Kidney (tissue), 14 donors: ENCODE results near the gene MARCHF10. TPM values are rescaled to one million over a fixed set of nuclear protein-coding genes. Genes with fewer than 3 reads are reported as not detected.

Experiments
- DNase-seq, 5 donors: peaks; one replicate each; pipeline ENCODE4 v3.0.0-alpha.2; 2013 to 2020
- FAIRE-seq: peaks from 2 replicates; lab custom pipeline; 2012; peaks lifted over from hg19 to GRCh38; lab: Jason Lieb, UNC
- H3K27ac ChIP-seq, 2 donors: one replicate each; pipeline ENCODE4 v1.7.0; 2013; ENCODE audit warnings: low read depth in 2 of 2, low read length in 2 of 2, inconsistent platforms in 1 of 2
- H3K27me3 ChIP-seq: one replicate; pipeline ENCODE4 v1.7.1; 2013; ENCODE audit warnings: low read length, inconsistent platforms; ENCODE audit not compliant: control insufficient read depth, insufficient read depth
- H3K36me3 ChIP-seq, 3 donors: one replicate each; pipeline versions ENCODE4 v1.7.0 to v1.7.1; 2013; ENCODE audit warnings: low read length in 3 of 3, control low read depth in 1 of 3, inconsistent platforms in 1 of 3; ENCODE audit not compliant: insufficient read depth in 3 of 3, control insufficient read depth in 2 of 3
- H3K4me1 ChIP-seq, 3 donors: one replicate each; pipeline versions ENCODE4 v1.7.0 to v1.7.1; 2013; ENCODE audit warnings: low read length in 3 of 3, inconsistent platforms in 1 of 3, low read depth in 1 of 3; ENCODE audit not compliant: control insufficient read depth in 2 of 3, insufficient read depth in 2 of 3
- H3K4me3 ChIP-seq, 3 donors: one replicate each; pipeline versions ENCODE4 v1.7.0 to v1.8.1; 2013; ENCODE audit warnings: low read length in 3 of 3, control low read depth in 1 of 3, inconsistent platforms in 1 of 3
- H3K9ac ChIP-seq, 3 donors: one replicate each; pipeline versions ENCODE4 v1.7.0 to v1.7.1; 2013; ENCODE audit warnings: low read length in 3 of 3, control low read depth in 1 of 3, inconsistent platforms in 1 of 3
- H3K9me3 ChIP-seq, 3 donors: one replicate each; pipeline versions ENCODE4 v1.7.0 to v1.7.1; 2013; ENCODE audit warnings: low read length in 3 of 3, control low read depth in 1 of 3, inconsistent platforms in 1 of 3; ENCODE audit not compliant: control insufficient read depth in 2 of 3, insufficient read depth in 1 of 3
- CTCF ChIP-seq: IDR thresholded peaks from 3 replicates; pipeline ENCODE4 v1.5.1; 2012; ENCODE audit warnings: mild to moderate bottlenecking, moderate library complexity, borderline replicate concordance; ENCODE audit not compliant: insufficient read depth; ENCODE audit errors: extremely low read depth
- intact Hi-C: fragments of 100-400 bp; cut with DNase I; formaldehyde crosslinking; loops from one replicate; pipeline ENCODE4 v1.11.1; 2022
- polyA plus RNA-seq: library from polyadenylated mRNA; stranded (reverse); fragments of 350-450 nt; fragmentation: Illumina TruSeq; extraction: RNeasy Lipid Tissue Mini Kit (QIAGEN cat#74804); gene quantifications from one replicate; pipeline ENCODE4 v1.2.3, GENCODE V29; 2014; ENCODE audit warnings: low read depth, low replicate concordance; ENCODE audit not compliant: insufficient read depth
- total RNA-seq: library from RNA; stranded (reverse); fragmentation: NEBNext Ultra II Directional; extraction: Animal tissue kit (Norgen Biotek cat#: 25700); gene quantifications from one replicate; pipeline ENCODE4 v1.2.1, GENCODE V29; 2021
- donor health status: control.
- donor health status: control.
- donor health status: control.
- donor health status: control.
- donor health status: control.
- donor health status: DM: yes; HTN: yes; CAD: no.
- donor health status: Normal renal cell carcinoma (clear cell type).

MARCHF10 gene
- total and polyA plus RNA-seq, 2 donors from 2014 or later = 0.66 to 6.3 TPM

DNA sequence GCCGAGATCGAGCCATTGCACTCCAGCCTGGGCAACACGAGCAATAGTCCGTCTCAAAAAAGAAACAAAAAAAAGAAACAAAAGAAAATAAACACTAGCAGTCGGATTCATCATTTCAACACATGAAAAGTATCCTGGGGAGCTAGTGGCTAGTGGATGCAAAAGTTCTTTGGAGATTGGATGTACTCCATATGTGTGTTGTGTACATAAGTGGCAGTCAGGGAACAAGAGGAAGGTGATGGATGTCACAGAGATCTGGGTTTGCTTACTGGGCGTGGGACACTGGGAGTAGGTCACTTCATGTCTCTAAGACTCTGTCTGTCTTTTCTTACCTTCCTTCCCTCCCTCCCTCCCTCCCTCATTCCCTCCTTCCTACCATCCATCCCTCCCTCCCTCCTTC lies 145.3 kb downstream of the MARCHF10 start:
- Histone ChIP-seq H3K4me3 (no peak overlapping the region), H3K9ac (no peak overlapping the region), H3K27me3 (no peaks in the 10 kb centered on the region), H3K27ac (no peak overlapping the region), H3K36me3 (no peaks in the 10 kb centered on the region), H3K9me3 (peaks cover 0 to 5% (median 0%) of the 10 kb centered on the region in 3 donors), H3K4me1 (no peaks in the 10 kb centered on the region)
- no peak for FAIRE-seq
- intact Hi-C loops = no loop called here
- TF ChIP-seq CTCF = no peak
- DNase-seq = no peak

GRCh38 chr17:62661337-62661736 lies 146.8 kb downstream of the MARCHF10 start:
- no peak for TF ChIP-seq CTCF
- Histone ChIP-seq H3K9me3 (peaks cover 0 to 5% (median 0%) of the 10 kb centered on the region in 3 donors), H3K27ac (no peak overlapping the region), H3K36me3 (no peaks in the 10 kb centered on the region), H3K9ac (no peak overlapping the region), H3K4me1 (no peaks in the 10 kb centered on the region), H3K4me3 (no peak overlapping the region), H3K27me3 (no peaks in the 10 kb centered on the region)
- no peak for FAIRE-seq
- intact Hi-C loops = no loop called here
- DNase-seq = no peak

- no peaks in the 10 kb centered on the region for H3K27me3 ChIP-seq
- no peak overlapping the region for H3K9ac ChIP-seq
- H3K27ac ChIP-seq = no peak overlapping the region
- no peaks in the 10 kb centered on the region for H3K36me3 ChIP-seq
- intact Hi-C loops = no loop called here
- no peak overlapping the region for H3K4me3 ChIP-seq
- DNase-seq = no peak
- no peak for FAIRE-seq
- H3K4me1 ChIP-seq = no peaks in the 10 kb centered on the region
- H3K9me3 ChIP-seq = peaks cover 0 to 5% (median 0%) of the 10 kb centered on the region in 3 donors
- no peak for TF ChIP-seq CTCF
Measured at GRCh38 chr17:62660629-62661118, 147.4 kb downstream of the MARCHF10 start.
